LNCaP clone FGC (cell line): ENCODE data around the gene HOXB3.

Source experiments
- DNase-seq: peaks from one replicate; pipeline ENCODE4 v3.0.0-alpha.2; 2011; ENCODE audit warnings: low read depth
- H3K4me3 ChIP-seq: 2 replicates; pipeline ENCODE4 v1.5.1; 2011; ENCODE audit warnings: mild to moderate bottlenecking, low read depth, low read length, control low read depth
- CTCF ChIP-seq: IDR thresholded peaks from 2 replicates; pipeline ENCODE4 v1.5.1; 2012; ENCODE audit warnings: mild to moderate bottlenecking; ENCODE audit not compliant: control insufficient read depth, insufficient read depth; ENCODE audit errors: extremely low read depth

Gene HOXB3

GRCh38 chr17:48559840-48560817 lies 29.9 kb downstream of the HOXB3 start:
- no peak for DNase-seq
- no peak for TF ChIP-seq CTCF
- no peak overlapping the region for H3K4me3 ChIP-seq

- no peak for DNase-seq
- TF ChIP-seq CTCF: no peak
- H3K4me3 ChIP-seq: no peak overlapping the region
These were observed 30.8 kb downstream of the HOXB3 start for GRCh38 chr17:48559122-48559839.

- H3K4me3 ChIP-seq: no peak overlapping the region
- DNase-seq: no peak
- no peak for TF ChIP-seq CTCF
These were observed 31.3 kb downstream of the HOXB3 start for GRCh38 chr17:48558831-48559121.

- H3K4me3 ChIP-seq: no peak overlapping the region
- no peak for DNase-seq
- no peak for TF ChIP-seq CTCF
These were observed 31.8 kb downstream of the HOXB3 start for GRCh38 chr17:48558057-48558830.

- TF ChIP-seq CTCF: no peak
- DNase-seq: no peak
- H3K4me3 ChIP-seq: no peak overlapping the region
These were observed 33.3 kb downstream of the HOXB3 start for GRCh38 chr17:48556576-48557401.

- no peak overlapping the region for H3K4me3 ChIP-seq
- TF ChIP-seq CTCF: no peak
- no peak for DNase-seq
These were observed 33.8 kb downstream of the HOXB3 start for GRCh38 chr17:48556229-48556575.
